HG02840 (cell line): Measurements from ENCODE around the gene RBCK1.

Source experiments
- ATAC-seq: cut with Tn5 transposase; IDR thresholded peaks from one replicate; pipeline ENCODE4 v1.9.1; 2021; ENCODE audit warnings: mild to moderate bottlenecking, moderate library complexity, moderate number of reproducible peaks; ENCODE audit not compliant: unreplicated experiment, low FRiP score

Gene RBCK1

GRCh38 chr20:396619-397431 lies 11.3 kb upstream of the RBCK1 start:
- ATAC-seq = no peak

GRCh38 chr20:397432-398237 lies 10.5 kb upstream of the RBCK1 start:
- ATAC-seq = no peak

GRCh38 chr20:399182-399707 lies 8.9 kb upstream of the RBCK1 start:
- no peak for ATAC-seq

- ATAC-seq = no peak
Observed at GRCh38 chr20:400128-400453, 8.0 kb upstream of the RBCK1 start.

- ATAC-seq = no peak
Observed at GRCh38 chr20:400454-401275, 7.4 kb upstream of the RBCK1 start.

GRCh38 chr20:401682-402495 lies 6.2 kb upstream of the RBCK1 start:
- no peak for ATAC-seq

- ATAC-seq = no peak
Observed at GRCh38 chr20:402496-402885, 5.6 kb upstream of the RBCK1 start.

- no peak for ATAC-seq
Observed at GRCh38 chr20:402898-403581, 5.1 kb upstream of the RBCK1 start.

- ATAC-seq = no peak
Observed at GRCh38 chr20:403582-403957, 4.5 kb upstream of the RBCK1 start.

- ATAC-seq = no peak
Observed at GRCh38 chr20:404088-404487, 4.0 kb upstream of the RBCK1 start.

GRCh38 chr20:406200-407132 lies 1.6 kb upstream of the RBCK1 start:
- no peak for ATAC-seq

- peak; percentile 50 for ATAC-seq
Observed at GRCh38 chr20:407133-407952, 756 bp upstream of the RBCK1 start.

- ATAC-seq = peak; percentile 6
Observed at GRCh38 chr20:408843-409696, 971 bp downstream of the RBCK1 start.

- no peak for ATAC-seq
Observed at GRCh38 chr20:409697-410559, 1.8 kb downstream of the RBCK1 start.

- ATAC-seq = no peak
Observed at GRCh38 chr20:412081-412480, 4.0 kb downstream of the RBCK1 start.

- no peak for ATAC-seq
Observed at GRCh38 chr20:414161-414560, 6.1 kb downstream of the RBCK1 start.
